ENCODE data around the gene CEP128. TPM values are rescaled to one million over a fixed set of nuclear protein-coding genes. Genes with fewer than 3 reads are reported as not detected.

Gene CEP128
- total RNA-seq, 5 donors from 2014 or later (not counting 1 experiment from before 2014, with no cell fraction given), result 12.6 to 24.8 (median 15.2) TPM

DNA sequence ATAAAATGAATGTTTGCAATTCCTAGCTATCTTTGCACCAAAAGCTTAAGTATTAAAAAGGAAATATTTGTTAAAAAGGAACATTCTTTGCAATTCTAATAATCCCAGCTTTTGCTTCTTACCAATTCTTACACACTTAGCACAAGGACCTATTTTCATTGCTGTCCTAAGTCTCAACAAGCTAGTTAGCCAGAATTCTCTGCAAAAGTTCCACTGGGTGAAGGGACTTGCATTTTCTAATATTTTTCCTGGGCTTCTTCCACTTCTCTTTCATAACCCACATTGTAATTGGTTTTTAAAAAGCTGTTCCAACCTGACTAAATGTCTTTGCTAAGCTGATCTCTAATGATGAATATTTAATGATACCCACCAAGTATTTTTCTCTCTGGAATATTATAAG lies 422.5 kb downstream of the CEP128 start:
- Mint-ChIP-seq H3K27me3 (no peaks in the 10 kb centered on the region), H3K4me3 (no peak overlapping the region), H3K9me3 (peaks cover 11 to 21% (median 15%) of the 10 kb centered on the region in 3 donors), H3K4me1 (no peaks in the 10 kb centered on the region), H3K36me3 (peaks cover 72% of the 10 kb centered on the region), H3K27ac (no peak overlapping the region)
- ChIA-PET CTCF (no interaction called here), POLR2A (no interaction called here)
- Histone ChIP-seq H3K9me3 (no peaks in the 10 kb centered on the region), H3K4me3 (ENCODE audit: control insufficient read depth in 1 of 2, extremely low read depth in 1 of 2, low read length in 1 of 2) (no peak overlapping the region), H3K27me3 (replicated peaks in 1 of 2; ENCODE audit: control insufficient read depth in 2 of 2, extremely low read depth in 1 of 2, insufficient read depth in 2 of 2, low read length in 1 of 2) (no peaks in the 10 kb centered on the region), H3K36me3 (ENCODE audit: control insufficient read depth in 2 of 2, extremely low read depth in 1 of 2, insufficient read depth in 1 of 2, low read length in 1 of 2) (peaks cover 0 to 13% of the 10 kb centered on the region in 2 donors), H3K4me1 (ENCODE audit: control insufficient read depth in 1 of 2, extremely low read depth in 1 of 2, insufficient read depth in 2 of 2, low read length in 2 of 2) (no peaks in the 10 kb centered on the region), H3K27ac (ENCODE audit: low read length) (no peak overlapping the region)
- ATAC-seq (replicated peaks in 1 of 4), result no peak
- DNase-seq, result no peak

DNA sequence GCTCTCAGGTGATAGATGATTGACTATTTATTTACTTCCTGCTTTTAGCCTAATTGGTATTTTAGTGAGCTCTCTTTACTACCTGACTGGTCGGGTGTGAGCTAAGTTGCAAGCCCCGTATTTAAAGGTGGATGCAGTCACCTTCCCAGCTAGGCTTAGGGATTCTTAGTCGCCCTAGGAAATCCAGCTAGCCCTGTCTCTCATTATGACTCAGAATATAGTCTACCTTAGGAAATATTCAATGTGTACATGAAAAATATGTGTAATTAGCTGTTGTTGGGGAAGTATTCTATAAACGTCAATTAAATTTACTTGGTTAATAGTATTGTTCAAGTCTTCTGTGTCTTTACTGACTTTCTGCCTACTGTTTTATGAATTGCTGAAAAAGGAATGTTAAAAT lies 423.4 kb downstream of the CEP128 start:
- H3K36me3 ChIP-seq (ENCODE audit: control insufficient read depth in 2 of 2, extremely low read depth in 1 of 2, insufficient read depth in 1 of 2, low read length in 1 of 2), result peaks cover 0 to 13% of the 10 kb centered on the region in 2 donors
- no peak overlapping the region for H3K4me3 Mint-ChIP-seq
- H3K9me3 ChIP-seq, result no peaks in the 10 kb centered on the region
- H3K27ac Mint-ChIP-seq, result no peak overlapping the region
- no peaks in the 10 kb centered on the region for H3K4me1 ChIP-seq (ENCODE audit: control insufficient read depth in 1 of 2, extremely low read depth in 1 of 2, insufficient read depth in 2 of 2, low read length in 2 of 2)
- peaks cover 72% of the 10 kb centered on the region for H3K36me3 Mint-ChIP-seq
- DNase-seq (no peak), ATAC-seq (replicated peaks in 1 of 4) (no peak)
- ChIA-PET POLR2A (interaction anchor here in 1 of 2 donors (0.5 kb wide), 1 partner anchor 9 kb away, joined by 3 read pairs; no protein-coding TSS in a partner anchor), CTCF (no interaction called here)
- no peaks in the 10 kb centered on the region for H3K27me3 Mint-ChIP-seq
- no peaks in the 10 kb centered on the region for H3K4me1 Mint-ChIP-seq
- H3K9me3 Mint-ChIP-seq, result peaks cover 20 to 29% (median 24%) of the 10 kb centered on the region in 3 donors
- H3K27me3 ChIP-seq (replicated peaks in 1 of 2; ENCODE audit: control insufficient read depth in 2 of 2, extremely low read depth in 1 of 2, insufficient read depth in 2 of 2, low read length in 1 of 2), result no peaks in the 10 kb centered on the region
- no peak overlapping the region for H3K27ac ChIP-seq (ENCODE audit: low read length)
- no CpG with 5 or more reads among the region's 4 CpGs for WGBS (ENCODE audit: insufficient coverage)
- no peak overlapping the region for H3K4me3 ChIP-seq (ENCODE audit: control insufficient read depth in 1 of 2, extremely low read depth in 1 of 2, low read length in 1 of 2)

DNA sequence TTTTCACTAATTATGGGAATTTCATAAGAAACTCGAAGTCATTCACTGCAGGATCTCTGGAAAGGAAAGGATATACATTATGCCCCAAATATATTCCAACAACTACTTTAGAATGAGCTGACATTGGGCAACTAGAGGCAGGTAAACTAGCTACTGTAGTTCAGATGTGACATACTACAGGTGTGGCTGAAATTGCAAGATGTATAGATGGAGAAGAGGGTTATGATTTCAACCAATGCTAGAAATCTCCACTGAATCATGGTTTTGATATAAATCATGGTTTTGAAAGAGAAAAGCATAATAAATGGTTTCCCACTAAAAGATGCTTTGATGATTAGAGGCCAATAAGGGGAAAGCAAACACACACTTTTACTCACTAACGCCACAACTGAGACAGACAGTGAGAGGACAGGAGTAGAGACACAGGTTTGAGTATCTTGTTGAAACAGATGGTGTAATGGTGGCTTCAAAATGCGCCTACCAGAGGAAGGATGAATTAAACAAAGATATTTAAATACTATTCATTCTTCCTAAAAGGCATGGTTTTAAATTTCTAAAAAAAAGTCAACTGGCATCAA lies 434.2 kb downstream of the CEP128 start:
- Mint-ChIP-seq H3K9me3 (peaks cover 7 to 13% (median 11%) of the 10 kb centered on the region in 3 donors), H3K27me3 (no peaks in the 10 kb centered on the region), H3K27ac (no peak overlapping the region), H3K36me3 (peaks cover 22% of the 10 kb centered on the region), H3K4me1 (no peaks in the 10 kb centered on the region), H3K4me3 (no peak overlapping the region)
- WGBS (ENCODE audit: insufficient coverage), result no CpG with 5 or more reads among the region's 3 CpGs
- ChIA-PET POLR2A (no interaction called here), CTCF (no interaction called here)
- no peaks in the 10 kb centered on the region for H3K27me3 ChIP-seq (replicated peaks in 1 of 2; ENCODE audit: control insufficient read depth in 2 of 2, extremely low read depth in 1 of 2, insufficient read depth in 2 of 2, low read length in 1 of 2)
- no peak overlapping the region for H3K4me3 ChIP-seq (ENCODE audit: control insufficient read depth in 1 of 2, extremely low read depth in 1 of 2, low read length in 1 of 2)
- no peaks in the 10 kb centered on the region for H3K9me3 ChIP-seq
- no peaks in the 10 kb centered on the region for H3K36me3 ChIP-seq (ENCODE audit: control insufficient read depth in 2 of 2, extremely low read depth in 1 of 2, insufficient read depth in 1 of 2, low read length in 1 of 2)
- no peak for DNase-seq
- no peaks in the 10 kb centered on the region for H3K4me1 ChIP-seq (ENCODE audit: control insufficient read depth in 1 of 2, extremely low read depth in 1 of 2, insufficient read depth in 2 of 2, low read length in 2 of 2)
- H3K27ac ChIP-seq (ENCODE audit: low read length), result no peak overlapping the region
- no peak for ATAC-seq (replicated peaks in 1 of 4)

DNA sequence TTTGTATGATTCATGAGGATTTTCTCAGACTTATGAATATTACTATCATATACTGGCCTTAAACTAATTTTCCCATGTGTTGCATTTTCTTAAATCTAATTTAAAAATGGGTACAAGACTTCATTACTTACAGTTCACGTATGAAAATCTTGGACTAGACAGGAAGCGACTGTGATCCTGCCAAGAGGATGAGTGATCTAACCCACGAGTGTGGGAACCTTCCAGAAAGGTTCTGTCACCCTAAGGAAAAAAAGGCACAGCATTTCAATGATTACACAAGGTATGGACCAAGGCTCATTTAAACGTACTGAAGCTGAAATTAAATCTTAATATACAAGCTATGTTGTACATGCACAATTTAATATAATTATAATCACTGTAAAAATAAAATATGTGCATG lies 436.8 kb downstream of the CEP128 start:
- POLR2A ChIA-PET, result no interaction called here
- WGBS (ENCODE audit: insufficient coverage), result 94% methylated on average over 2 of the region's 4 CpGs

DNA sequence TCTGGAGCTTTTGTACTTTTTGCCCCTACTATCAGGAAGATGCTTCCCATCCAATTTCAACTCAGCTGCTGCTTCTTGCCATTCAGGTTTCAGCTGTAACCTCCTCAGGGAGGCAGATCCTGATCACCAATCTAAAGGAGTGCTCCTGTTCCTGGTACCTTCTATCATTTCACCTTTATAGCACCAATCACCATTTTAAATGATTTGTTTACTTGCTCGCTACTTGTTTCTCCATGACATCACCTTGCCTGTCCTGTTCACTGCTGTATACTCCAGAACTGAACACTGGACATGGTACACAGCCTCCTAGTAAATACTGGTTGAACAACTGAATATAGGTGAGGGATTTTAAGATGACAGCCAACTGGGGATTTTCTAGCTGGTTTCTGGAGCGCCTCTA lies 443.0 kb downstream of the CEP128 start:
- peaks cover 21% of the 10 kb centered on the region for H3K36me3 Mint-ChIP-seq
- H3K4me1 Mint-ChIP-seq, result no peaks in the 10 kb centered on the region
- POLR2A ChIA-PET, result no interaction called here
- no peaks in the 10 kb centered on the region for H3K9me3 ChIP-seq
- CTCF ChIA-PET, result no interaction called here
- WGBS (ENCODE audit: insufficient coverage), result no CpG with 5 or more reads among the region's 2 CpGs
- H3K27me3 Mint-ChIP-seq, result no peaks in the 10 kb centered on the region
- H3K27me3 ChIP-seq (replicated peaks in 1 of 2; ENCODE audit: control insufficient read depth in 2 of 2, extremely low read depth in 1 of 2, insufficient read depth in 2 of 2, low read length in 1 of 2), result no peaks in the 10 kb centered on the region
- ATAC-seq (replicated peaks in 1 of 4) (no peak), DNase-seq (no peak)
- no peaks in the 10 kb centered on the region for H3K9me3 Mint-ChIP-seq
- no peak overlapping the region for H3K27ac Mint-ChIP-seq
- H3K27ac ChIP-seq (ENCODE audit: low read length), result no peak overlapping the region
- H3K4me1 ChIP-seq (ENCODE audit: control insufficient read depth in 1 of 2, extremely low read depth in 1 of 2, insufficient read depth in 2 of 2, low read length in 2 of 2), result no peaks in the 10 kb centered on the region
- no peak overlapping the region for H3K4me3 ChIP-seq (ENCODE audit: control insufficient read depth in 1 of 2, extremely low read depth in 1 of 2, low read length in 1 of 2)
- H3K36me3 ChIP-seq (ENCODE audit: control insufficient read depth in 2 of 2, extremely low read depth in 1 of 2, insufficient read depth in 1 of 2, low read length in 1 of 2), result no peaks in the 10 kb centered on the region
- no peak overlapping the region for H3K4me3 Mint-ChIP-seq

More for the DNA sequence above, 436.8 kb downstream of the CEP128 start:
- DNase-seq, result no peak
- no peak overlapping the region for H3K4me3 ChIP-seq (ENCODE audit: control insufficient read depth in 1 of 2, extremely low read depth in 1 of 2, low read length in 1 of 2)
- H3K27ac Mint-ChIP-seq, result no peak overlapping the region
- H3K36me3 Mint-ChIP-seq, result peaks cover 31% of the 10 kb centered on the region
- no peaks in the 10 kb centered on the region for H3K36me3 ChIP-seq (ENCODE audit: control insufficient read depth in 2 of 2, extremely low read depth in 1 of 2, insufficient read depth in 1 of 2, low read length in 1 of 2)
- no peaks in the 10 kb centered on the region for H3K27me3 ChIP-seq (replicated peaks in 1 of 2; ENCODE audit: control insufficient read depth in 2 of 2, extremely low read depth in 1 of 2, insufficient read depth in 2 of 2, low read length in 1 of 2)
- no peak overlapping the region for H3K4me3 Mint-ChIP-seq
- CTCF ChIA-PET, result no interaction called here
- H3K9me3 Mint-ChIP-seq, result peaks cover 3% of the 10 kb centered on the region in 3 donors
- no peaks in the 10 kb centered on the region for H3K4me1 ChIP-seq (ENCODE audit: control insufficient read depth in 1 of 2, extremely low read depth in 1 of 2, insufficient read depth in 2 of 2, low read length in 2 of 2)
- no peaks in the 10 kb centered on the region for H3K27me3 Mint-ChIP-seq
- H3K27ac ChIP-seq (ENCODE audit: low read length), result no peak overlapping the region
- no peaks in the 10 kb centered on the region for H3K4me1 Mint-ChIP-seq
- no peak for ATAC-seq (replicated peaks in 1 of 4)
- no peaks in the 10 kb centered on the region for H3K9me3 ChIP-seq

DNA sequence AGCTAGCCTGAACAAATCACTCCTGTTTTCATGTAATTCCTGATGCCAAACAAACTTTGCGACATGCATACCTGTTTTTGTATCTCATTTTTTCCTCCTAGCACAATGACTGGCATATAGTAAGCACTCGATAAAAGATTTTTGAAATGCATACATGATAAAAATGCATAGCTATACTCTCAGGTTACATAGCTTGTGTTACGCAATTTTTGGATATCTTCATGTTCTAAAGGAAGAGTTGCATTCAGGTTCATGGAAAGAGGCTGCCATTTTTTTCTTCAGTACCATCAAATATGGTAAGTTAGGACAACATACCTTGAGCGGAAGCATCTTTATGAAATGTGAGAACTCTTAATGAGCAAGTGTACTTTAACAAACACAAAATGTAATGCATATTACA lies 445.4 kb downstream of the CEP128 start:
- H3K27me3 ChIP-seq (replicated peaks in 1 of 2; ENCODE audit: control insufficient read depth in 2 of 2, extremely low read depth in 1 of 2, insufficient read depth in 2 of 2, low read length in 1 of 2), result no peaks in the 10 kb centered on the region
- H3K9me3 Mint-ChIP-seq, result no peaks in the 10 kb centered on the region
- no peaks in the 10 kb centered on the region for H3K9me3 ChIP-seq
- no peak overlapping the region for H3K27ac ChIP-seq (ENCODE audit: low read length)
- POLR2A ChIA-PET, result no interaction called here
- H3K4me3 ChIP-seq (ENCODE audit: control insufficient read depth in 1 of 2, extremely low read depth in 1 of 2, low read length in 1 of 2), result no peak overlapping the region
- peaks cover 0 to 8% (median 8%) of the 10 kb centered on the region in 3 donors for H3K4me1 Mint-ChIP-seq
- no peaks in the 10 kb centered on the region for H3K4me1 ChIP-seq (ENCODE audit: control insufficient read depth in 1 of 2, extremely low read depth in 1 of 2, insufficient read depth in 2 of 2, low read length in 2 of 2)
- no peaks in the 10 kb centered on the region for H3K27me3 Mint-ChIP-seq
- H3K36me3 ChIP-seq (ENCODE audit: control insufficient read depth in 2 of 2, extremely low read depth in 1 of 2, insufficient read depth in 1 of 2, low read length in 1 of 2), result no peaks in the 10 kb centered on the region
- no peak overlapping the region for H3K4me3 Mint-ChIP-seq
- ATAC-seq (replicated peaks in 1 of 4) (no peak), DNase-seq (no peak)
- WGBS (ENCODE audit: insufficient coverage), result 100% methylated on average over 1 of the region's 4 CpGs
- CTCF ChIA-PET, result no interaction called here
- peaks cover 9% of the 10 kb centered on the region for H3K36me3 Mint-ChIP-seq
- no peak overlapping the region for H3K27ac Mint-ChIP-seq

DNA sequence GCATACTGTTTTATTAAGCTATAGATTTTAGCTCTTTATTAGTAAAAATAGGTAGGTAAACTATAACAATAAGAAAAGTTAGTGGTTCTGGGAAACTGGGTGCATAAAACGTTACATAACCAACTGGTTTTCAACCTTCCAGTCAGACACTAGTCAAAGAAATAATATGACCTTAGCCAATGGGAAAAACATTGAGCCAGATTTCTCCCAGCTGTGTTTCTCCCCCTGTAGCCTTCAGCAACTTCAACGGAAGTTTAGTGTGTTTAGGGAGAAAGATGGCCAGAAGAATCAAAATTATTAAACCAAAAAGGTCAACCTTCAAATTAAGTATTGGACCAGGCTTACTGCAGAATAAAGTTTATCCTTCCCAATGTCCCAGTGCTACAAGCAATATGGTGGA lies 446.8 kb downstream of the CEP128 start:
- H3K4me3 ChIP-seq (ENCODE audit: control insufficient read depth in 1 of 2, extremely low read depth in 1 of 2, low read length in 1 of 2), result no peak overlapping the region
- DNase-seq (no peak), ATAC-seq (replicated peaks in 1 of 4) (no peak)
- H3K4me1 ChIP-seq (ENCODE audit: control insufficient read depth in 1 of 2, extremely low read depth in 1 of 2, insufficient read depth in 2 of 2, low read length in 2 of 2), result no peaks in the 10 kb centered on the region
- Mint-ChIP-seq H3K36me3 (peaks cover 6% of the 10 kb centered on the region), H3K9me3 (no peaks in the 10 kb centered on the region), H3K4me3 (no peak overlapping the region), H3K4me1 (peaks cover 0 to 10% (median 10%) of the 10 kb centered on the region in 3 donors), H3K27me3 (no peaks in the 10 kb centered on the region), H3K27ac (no peak overlapping the region)
- H3K9me3 ChIP-seq, result no peaks in the 10 kb centered on the region
- no peak overlapping the region for H3K27ac ChIP-seq (ENCODE audit: low read length)
- H3K27me3 ChIP-seq (replicated peaks in 1 of 2; ENCODE audit: control insufficient read depth in 2 of 2, extremely low read depth in 1 of 2, insufficient read depth in 2 of 2, low read length in 1 of 2), result no peaks in the 10 kb centered on the region
- ChIA-PET POLR2A (no interaction called here), CTCF (no interaction called here)
- H3K36me3 ChIP-seq (ENCODE audit: control insufficient read depth in 2 of 2, extremely low read depth in 1 of 2, insufficient read depth in 1 of 2, low read length in 1 of 2), result no peaks in the 10 kb centered on the region
- no CpG with 5 or more reads among the region's 2 CpGs for whole genome bisulfite sequencing (ENCODE audit: insufficient coverage)
